Measurements from ENCODE around the gene LPAR5. TPM values are rescaled to one million over a fixed set of nuclear protein-coding genes. Genes with fewer than 3 reads are reported as not detected.
A peak's percentile ranks its signal among the peaks of the same experiment; 100 is the strongest.

The LPAR5 gene
- total and polyA plus RNA-seq, 4 donors = 0.58 to 2.0 (median 1.1) TPM

GRCh38 chr12:6608592-6609281 is 27.0 kb downstream of the LPAR5 start:
- no peak overlapping the region for H3K9ac ChIP-seq (ENCODE audit: low read depth in 1 of 2, low read length in 2 of 2)
- DNase-seq (ENCODE audit: low spot score) = no peak
- H3K27ac ChIP-seq (ENCODE audit: low read depth in 1 of 2, low read length in 2 of 2) = peak overlapping the region; percentile 17 to 86
- peaks cover 18 to 33% (median 30%) of the 10 kb centered on the region in 4 donors for H3K4me1 ChIP-seq (ENCODE audit: control insufficient read depth in 4 of 4, insufficient read depth in 4 of 4, low read length in 3 of 4)
- no peaks in the 10 kb centered on the region for H3K36me3 ChIP-seq (ENCODE audit: control insufficient read depth in 4 of 4, insufficient read depth in 3 of 4, low read depth in 1 of 4, low read length in 3 of 4)
- WGBS = 55% methylated on average over 8 of the region's 8 CpGs
- H3K27me3 ChIP-seq (ENCODE audit: control insufficient read depth in 4 of 4, insufficient read depth in 4 of 4, low read length in 3 of 4) = no peaks in the 10 kb centered on the region
- TF ChIP-seq EGR1 (IDR thresholded peaks at IDR 0.05; ENCODE audit: low read depth in 2 of 2) = no peak
- no peak for TF ChIP-seq GABPA (IDR thresholded peaks at IDR 0.05 in 1 of 2, conservative IDR thresholded peaks at IDR 0.05 in 1 of 2)
- TF ChIP-seq, protein P1, sequence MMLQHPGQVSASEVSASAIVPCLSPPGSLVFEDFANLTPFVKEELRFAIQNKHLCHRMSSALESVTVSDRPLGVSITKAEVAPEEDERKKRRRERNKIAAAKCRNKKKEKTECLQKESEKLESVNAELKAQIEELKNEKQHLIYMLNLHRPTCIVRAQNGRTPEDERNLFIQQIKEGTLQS (IDR thresholded peaks at IDR 0.05) = no peak
- TF ChIP-seq FOXA2 (IDR thresholded peaks at IDR 0.05) = no peak
- no peak for TF ChIP-seq HNF4A (conservative IDR thresholded peaks at IDR 0.05)
- no peak for TF ChIP-seq RAD21 (IDR thresholded peaks at IDR 0.05)
- TF ChIP-seq, protein P2, sequence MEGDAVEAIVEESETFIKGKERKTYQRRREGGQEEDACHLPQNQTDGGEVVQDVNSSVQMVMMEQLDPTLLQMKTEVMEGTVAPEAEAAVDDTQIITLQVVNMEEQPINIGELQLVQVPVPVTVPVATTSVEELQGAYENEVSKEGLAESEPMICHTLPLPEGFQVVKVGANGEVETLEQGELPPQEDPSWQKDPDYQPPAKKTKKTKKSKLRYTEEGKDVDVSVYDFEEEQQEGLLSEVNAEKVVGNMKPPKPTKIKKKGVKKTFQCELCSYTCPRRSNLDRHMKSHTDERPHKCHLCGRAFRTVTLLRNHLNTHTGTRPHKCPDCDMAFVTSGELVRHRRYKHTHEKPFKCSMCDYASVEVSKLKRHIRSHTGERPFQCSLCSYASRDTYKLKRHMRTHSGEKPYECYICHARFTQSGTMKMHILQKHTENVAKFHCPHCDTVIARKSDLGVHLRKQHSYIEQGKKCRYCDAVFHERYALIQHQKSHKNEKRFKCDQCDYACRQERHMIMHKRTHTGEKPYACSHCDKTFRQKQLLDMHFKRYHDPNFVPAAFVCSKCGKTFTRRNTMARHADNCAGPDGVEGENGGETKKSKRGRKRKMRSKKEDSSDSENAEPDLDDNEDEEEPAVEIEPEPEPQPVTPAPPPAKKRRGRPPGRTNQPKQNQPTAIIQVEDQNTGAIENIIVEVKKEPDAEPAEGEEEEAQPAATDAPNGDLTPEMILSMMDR (IDR thresholded peaks at IDR 0.05; ENCODE audit: low read depth, low read length, missing input control) = no peak
- no peak for TF ChIP-seq RXRA (IDR thresholded peaks at IDR 0.05)
- H3K9me3 ChIP-seq (ENCODE audit: control insufficient read depth in 4 of 4, low read length in 3 of 4) = no peaks in the 10 kb centered on the region
- no peak overlapping the region for H3K4me3 ChIP-seq (ENCODE audit: low read depth in 1 of 3, low read length in 3 of 3)

DNA sequence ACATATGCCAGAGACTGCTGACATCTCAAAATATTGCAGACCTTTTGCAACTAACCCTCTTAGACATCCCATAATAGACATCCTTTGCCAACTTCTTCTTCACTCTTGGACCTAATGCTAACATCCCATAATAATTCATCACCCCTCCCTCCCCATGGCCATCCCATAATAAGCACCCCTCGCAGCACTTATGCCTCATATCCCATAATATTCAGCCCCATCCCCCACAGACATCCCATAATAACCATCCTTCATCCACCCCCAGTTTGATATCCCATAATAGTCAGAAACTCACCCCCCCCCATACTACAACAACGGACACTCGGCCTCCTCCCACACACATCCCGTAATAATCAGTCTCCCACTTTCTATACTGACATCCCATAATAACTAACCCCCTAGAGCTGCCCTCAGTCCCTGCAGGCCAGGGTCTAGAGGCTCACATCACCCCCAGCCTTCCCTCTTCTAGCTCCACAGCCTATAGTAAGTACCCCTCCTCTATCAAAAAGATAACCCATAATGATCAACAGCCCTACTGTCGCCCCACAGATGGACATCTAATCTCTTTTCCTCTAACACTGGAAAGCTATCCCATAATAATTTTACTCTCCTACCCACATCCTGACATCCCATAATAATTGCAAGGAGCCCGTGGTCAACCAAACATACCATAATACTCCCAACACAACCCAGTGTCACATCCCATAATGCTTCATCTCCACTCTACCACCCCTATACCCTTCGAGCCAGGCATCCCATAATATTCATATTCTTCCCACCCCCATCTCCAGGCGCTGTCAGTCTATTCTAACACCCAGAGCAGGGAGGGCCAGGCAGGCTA is 27.8 kb downstream of the LPAR5 start:
- 7% methylated on average over 8 of the region's 8 CpGs for WGBS
- Histone ChIP-seq H3K27ac (ENCODE audit: low read depth in 1 of 2, low read length in 2 of 2) (peak overlapping the region; percentile 86 to 96), H3K27me3 (ENCODE audit: control insufficient read depth in 4 of 4, insufficient read depth in 4 of 4, low read length in 3 of 4) (no peaks in the 10 kb centered on the region), H3K4me3 (ENCODE audit: low read depth in 1 of 3, low read length in 3 of 3) (no peak overlapping the region), H3K4me1 (ENCODE audit: control insufficient read depth in 4 of 4, insufficient read depth in 4 of 4, low read length in 3 of 4) (peaks cover 20 to 35% (median 31%) of the 10 kb centered on the region in 4 donors), H3K9me3 (ENCODE audit: control insufficient read depth in 4 of 4, low read length in 3 of 4) (no peaks in the 10 kb centered on the region), H3K36me3 (ENCODE audit: control insufficient read depth in 4 of 4, insufficient read depth in 3 of 4, low read depth in 1 of 4, low read length in 3 of 4) (no peaks in the 10 kb centered on the region), H3K9ac (ENCODE audit: low read depth in 1 of 2, low read length in 2 of 2) (no peak overlapping the region)
- no peak for DNase-seq (ENCODE audit: low spot score)
- TF ChIP-seq HNF4G (IDR thresholded peaks at IDR 0.05) (no peak), YY1 (IDR thresholded peaks at IDR 0.05) (no peak)

- Histone ChIP-seq H3K27me3 (ENCODE audit: control insufficient read depth in 4 of 4, insufficient read depth in 4 of 4, low read length in 3 of 4) (no peaks in the 10 kb centered on the region), H3K9me3 (ENCODE audit: control insufficient read depth in 4 of 4, low read length in 3 of 4) (no peaks in the 10 kb centered on the region), H3K4me3 (ENCODE audit: low read depth in 1 of 3, low read length in 3 of 3) (peak overlapping the region; percentile 81 to 91 (median 84)), H3K9ac (ENCODE audit: low read depth in 1 of 2, low read length in 2 of 2) (peak overlapping the region; percentile 41 to 78), H3K36me3 (ENCODE audit: control insufficient read depth in 4 of 4, insufficient read depth in 3 of 4, low read depth in 1 of 4, low read length in 3 of 4) (peaks cover 5 to 10% (median 7%) of the 10 kb centered on the region in 4 donors), H3K4me1 (ENCODE audit: control insufficient read depth in 4 of 4, insufficient read depth in 4 of 4, low read length in 3 of 4) (peaks cover 16 to 40% (median 36%) of the 10 kb centered on the region in 4 donors), H3K27ac (ENCODE audit: low read depth in 1 of 2, low read length in 2 of 2) (peak overlapping the region; percentile 86 to 96)
- WGBS = 2% methylated on average over 70 of the region's 70 CpGs
- DNase-seq (ENCODE audit: low spot score) = peak; percentile 71
- TF ChIP-seq YY1 (IDR thresholded peaks at IDR 0.05) (peak; percentile 16), FOXA2 (IDR thresholded peaks at IDR 0.05) (no peak)
Measured at GRCh38 chr12:6606331-6607131, 29.2 kb downstream of the LPAR5 start.

All from liver (tissue), 9 donors.